Kidney epithelial cell (primary cell): ENCODE data around the gene PACS2. TPM values are rescaled to one million over a fixed set of nuclear protein-coding genes. Genes with fewer than 3 reads are reported as not detected.

ENCODE experiments used
- DNase-seq: peaks from one replicate; pipeline ENCODE4 v3.0.0-alpha.2; 2010; ENCODE audit warnings: low read depth
- H3K27me3 ChIP-seq: 2 replicates; pipeline ENCODE4 v1.6.0; 2011; ENCODE audit warnings: low read length; ENCODE audit not compliant: control insufficient read depth, insufficient read depth
- H3K36me3 ChIP-seq: 2 replicates; pipeline ENCODE4 v1.5.1; 2011; ENCODE audit warnings: low read length; ENCODE audit not compliant: control insufficient read depth, insufficient read depth
- H3K4me3 ChIP-seq: 2 replicates; pipeline ENCODE4 v1.5.1; 2011; ENCODE audit warnings: low read depth, mild to moderate bottlenecking, control low read depth, low read length
- CTCF ChIP-seq: IDR thresholded peaks from 2 replicates; pipeline ENCODE4 v1.5.1; 2011; ENCODE audit warnings: mild to moderate bottlenecking, moderate library complexity, low read length, control low read depth, inconsistent platforms; ENCODE audit not compliant: insufficient read depth, poor library complexity, severe bottlenecking
- total RNA-seq: library from RNA; depleted of rRNA; stranded (reverse); fragments of >200 nt; gene quantifications from 2 replicates; pipeline ENCODE4 v1.2.3, GENCODE V29; 2015

Gene PACS2
- total RNA-seq, 1 donor from 2014 or later, result 105 TPM

GRCh38 chr14:105346200-105346533 lies 31.6 kb downstream of the PACS2 start:
- no peaks in the 10 kb centered on the region for H3K36me3 ChIP-seq
- DNase-seq, result no peak
- H3K4me3 ChIP-seq, result no peak overlapping the region
- no peaks in the 10 kb centered on the region for H3K27me3 ChIP-seq
- TF ChIP-seq CTCF, result no peak

- no peak for DNase-seq
- no peak overlapping the region for H3K4me3 ChIP-seq
- no peaks in the 10 kb centered on the region for H3K27me3 ChIP-seq
- no peak for TF ChIP-seq CTCF
- no peaks in the 10 kb centered on the region for H3K36me3 ChIP-seq
Observed at GRCh38 chr14:105346876-105347586, 32.5 kb downstream of the PACS2 start.

GRCh38 chr14:105347587-105347968 lies 33.0 kb downstream of the PACS2 start:
- no peak for TF ChIP-seq CTCF
- H3K4me3 ChIP-seq, result no peak overlapping the region
- DNase-seq, result no peak
- H3K36me3 ChIP-seq, result no peaks in the 10 kb centered on the region
- H3K27me3 ChIP-seq, result no peaks in the 10 kb centered on the region

- no peak for DNase-seq
- TF ChIP-seq CTCF, result no peak
Observed at GRCh38 chr14:105348169-105348944, 33.8 kb downstream of the PACS2 start.

GRCh38 chr14:105348945-105349699 lies 34.6 kb downstream of the PACS2 start:
- DNase-seq, result no peak
- Histone ChIP-seq H3K36me3 (no peaks in the 10 kb centered on the region), H3K4me3 (no peak overlapping the region), H3K27me3 (no peaks in the 10 kb centered on the region)
- TF ChIP-seq CTCF, result no peak

More at GRCh38 chr14:105348169-105348944, 33.8 kb downstream of the PACS2 start:
- H3K36me3 ChIP-seq, result no peaks in the 10 kb centered on the region
- no peak overlapping the region for H3K4me3 ChIP-seq
- H3K27me3 ChIP-seq, result no peaks in the 10 kb centered on the region
